NCI-H460 (cell line): ENCODE data around the gene CCNQ. TPM values are rescaled to one million over a fixed set of nuclear protein-coding genes. Genes with fewer than 3 reads are reported as not detected.
A peak's percentile ranks its signal among the peaks of the same experiment; 100 is the strongest.
"Not testable (repeated sequence)": the region's sequence is repeated elsewhere in the genome, so short reads cannot be mapped to it uniquely, and the experiment has no call there.

Experiments
- DNase-seq: peaks from one replicate; pipeline ENCODE4 v3.0.0-alpha.2; 2016; ENCODE audit warnings: low read depth; ENCODE audit errors: extremely low read depth
- total RNA-seq: library from RNA; depleted of rRNA; stranded (reverse); fragments of >200 nt; shearing (Covaris generic); gene quantifications from 2 replicates; pipeline ENCODE4 v1.2.3, GENCODE V29; 2014

CCNQ gene
- total RNA-seq, 1 experiment from 2014 or later, result 33.7 TPM

GRCh38 chrX:153623310-153624029 lies 24.5 kb upstream of the CCNQ start:
- DNase-seq, result no peak

- no peak for DNase-seq
Measured at GRCh38 chrX:153622661-153623309, 23.8 kb upstream of the CCNQ start.

DNA sequence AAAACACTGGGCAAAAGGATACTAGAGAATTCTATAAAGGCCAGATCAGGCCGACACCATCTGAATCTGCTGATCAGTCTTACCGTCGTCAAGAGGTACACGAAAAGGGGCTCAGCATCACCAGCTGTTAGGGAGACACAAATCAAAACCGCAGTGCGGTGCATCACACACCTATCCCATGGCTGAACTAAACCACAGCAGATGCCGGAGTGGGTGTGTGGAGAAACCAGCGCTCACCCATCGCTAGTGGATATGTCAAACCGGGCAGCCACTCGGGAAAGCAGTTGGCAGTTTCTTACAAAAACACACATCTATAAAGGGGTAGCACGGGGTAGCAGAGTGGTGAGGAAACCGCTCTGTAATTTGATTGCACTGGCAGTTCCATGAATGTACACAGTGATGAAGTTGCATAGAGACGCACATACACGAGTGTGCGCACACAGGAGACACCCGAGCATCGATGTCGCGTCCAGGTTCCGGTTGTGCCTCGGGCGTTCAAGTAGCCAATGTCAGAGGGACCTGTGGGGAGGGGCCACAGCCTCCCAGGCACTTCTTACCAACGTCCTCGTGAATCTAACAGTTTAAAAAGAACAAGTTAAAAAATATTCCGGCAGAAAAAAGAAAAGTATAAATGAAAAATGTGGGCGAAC lies 23.1 kb upstream of the CCNQ start:
- no peak for DNase-seq

DNA sequence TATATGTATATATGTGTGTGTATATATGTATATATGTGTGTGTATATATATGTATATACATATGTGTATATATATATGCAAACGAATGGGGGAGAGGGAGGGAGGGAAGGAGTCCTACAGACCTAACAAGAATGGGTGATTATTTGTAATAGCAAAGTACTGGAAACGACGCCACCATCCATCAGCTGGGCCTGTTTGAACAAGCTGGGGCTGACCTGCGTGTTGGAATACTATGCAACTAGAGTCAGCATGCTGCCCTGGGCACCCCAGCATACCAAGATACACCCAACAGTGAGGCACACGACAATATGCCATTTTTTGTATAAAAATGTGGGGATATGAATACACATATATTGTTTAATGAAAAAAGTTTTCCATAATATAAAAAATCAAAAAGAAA lies 21.6 kb upstream of the CCNQ start:
- DNase-seq, result no peak

GRCh38 chrX:153614818-153615217 lies 15.9 kb upstream of the CCNQ start:
- DNase-seq, result no peak

- no peak for DNase-seq
Measured at GRCh38 chrX:153612413-153612812, 13.5 kb upstream of the CCNQ start.

DNA sequence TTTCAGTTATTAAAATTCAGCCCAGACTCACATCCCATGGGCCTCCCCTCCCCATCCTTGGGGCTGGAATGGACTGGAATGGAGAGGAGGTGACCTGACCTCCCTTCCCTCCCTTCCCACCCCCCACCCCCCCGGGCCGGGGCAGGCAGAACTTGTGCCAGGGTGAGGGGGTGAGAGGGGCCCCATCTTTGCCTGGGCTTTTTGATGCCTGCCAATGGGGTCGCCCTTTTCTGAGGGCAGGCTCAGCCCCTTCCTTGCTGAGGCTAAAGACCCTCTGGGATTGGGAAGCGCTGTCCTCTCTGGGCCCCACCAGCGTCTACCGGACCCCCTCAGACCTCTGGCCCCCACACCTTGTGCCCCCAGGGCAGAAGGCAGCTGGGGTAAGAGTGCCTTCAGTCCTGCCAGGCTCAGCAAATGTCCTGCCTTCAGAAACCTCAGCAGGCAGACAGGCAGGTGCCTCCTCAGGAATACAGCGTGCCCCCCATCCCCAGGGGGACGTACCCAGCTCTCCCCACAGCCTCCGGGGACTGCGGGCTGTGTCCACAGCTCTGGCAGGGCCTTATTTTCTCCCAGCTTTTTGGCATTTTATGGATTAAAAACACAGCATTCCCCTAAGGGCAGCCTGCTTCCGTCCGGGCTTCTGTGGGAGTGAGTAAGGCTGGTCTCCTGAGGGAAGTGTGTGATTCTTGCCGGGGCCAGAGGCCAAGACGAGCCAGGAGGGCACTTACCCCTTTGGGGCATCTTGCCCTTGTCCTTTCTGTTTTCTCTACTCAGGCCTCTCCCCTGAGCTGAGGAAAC lies 12.6 kb upstream of the CCNQ start:
- DNase-seq, result no peak

DNA sequence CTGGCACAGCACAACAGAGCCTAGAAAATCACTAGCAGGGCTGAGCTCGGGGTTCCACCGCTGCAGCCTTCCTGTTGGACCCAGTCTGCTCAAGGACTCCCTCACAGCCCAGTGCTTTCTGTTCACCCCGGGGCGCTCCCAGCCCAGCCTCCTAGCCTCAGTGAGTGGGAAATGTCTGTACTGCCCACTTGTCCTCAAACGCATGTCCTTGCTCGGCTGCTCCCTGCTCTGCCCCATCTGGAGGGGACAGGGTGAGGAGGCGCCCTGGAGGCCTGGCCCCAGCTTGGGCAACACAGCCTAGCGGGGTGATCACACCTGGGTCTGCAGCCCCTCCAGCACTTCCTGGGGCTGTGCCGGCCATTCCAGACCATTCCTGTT lies 11.9 kb upstream of the CCNQ start:
- no peak for DNase-seq

- DNase-seq, result peak; percentile 65
Measured at GRCh38 chrX:153609917-153610835, 11.2 kb upstream of the CCNQ start.

DNA sequence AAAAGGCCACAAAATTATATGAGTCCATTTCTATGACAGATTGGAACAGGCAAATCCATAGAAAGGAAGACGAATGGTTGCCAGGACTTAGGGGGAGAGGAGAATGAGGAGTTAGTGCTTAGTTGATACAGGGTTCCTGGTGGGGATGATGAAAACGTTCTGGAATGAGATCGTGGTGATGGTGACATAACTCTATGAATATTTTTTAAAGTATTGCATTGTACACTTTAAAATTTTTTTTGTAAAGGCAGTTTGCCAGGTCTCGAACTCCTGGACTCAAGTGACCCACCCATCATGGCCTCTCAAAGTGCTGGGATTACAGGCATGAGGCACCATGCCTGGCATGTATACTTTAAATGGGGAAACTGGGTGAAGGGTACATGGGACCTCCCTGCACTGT lies 9.9 kb upstream of the CCNQ start:
- no peak for DNase-seq

- DNase-seq, result no peak
Measured at GRCh38 chrX:153608376-153608775, 9.4 kb upstream of the CCNQ start.

GRCh38 chrX:153606503-153606902 lies 7.6 kb upstream of the CCNQ start:
- DNase-seq, result no peak

- DNase-seq, result not testable (repeated sequence)
Measured at GRCh38 chrX:153604666-153605380, 5.9 kb upstream of the CCNQ start.

- no peak for DNase-seq
Measured at GRCh38 chrX:153603131-153603656, 4.3 kb upstream of the CCNQ start.

DNA sequence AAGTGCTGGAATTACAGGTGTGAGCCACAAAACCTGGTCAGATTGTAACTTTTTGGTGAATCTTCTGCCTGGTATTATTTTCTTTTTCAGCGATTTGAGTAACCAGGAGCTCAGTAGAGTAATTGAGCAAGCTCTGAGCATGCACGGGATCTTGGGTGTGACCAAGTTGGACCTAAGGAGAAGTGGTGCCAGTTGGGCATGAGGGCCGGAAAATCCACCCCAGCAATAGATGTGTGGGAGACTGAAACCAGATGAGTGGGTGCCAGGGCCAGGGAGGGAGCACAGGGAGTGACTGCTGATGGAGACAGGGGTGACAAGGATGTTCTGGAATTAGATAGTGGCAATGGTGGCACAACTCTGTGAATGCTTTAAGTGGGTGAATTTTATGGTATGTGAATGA lies 3.7 kb upstream of the CCNQ start:
- no peak for DNase-seq

DNA sequence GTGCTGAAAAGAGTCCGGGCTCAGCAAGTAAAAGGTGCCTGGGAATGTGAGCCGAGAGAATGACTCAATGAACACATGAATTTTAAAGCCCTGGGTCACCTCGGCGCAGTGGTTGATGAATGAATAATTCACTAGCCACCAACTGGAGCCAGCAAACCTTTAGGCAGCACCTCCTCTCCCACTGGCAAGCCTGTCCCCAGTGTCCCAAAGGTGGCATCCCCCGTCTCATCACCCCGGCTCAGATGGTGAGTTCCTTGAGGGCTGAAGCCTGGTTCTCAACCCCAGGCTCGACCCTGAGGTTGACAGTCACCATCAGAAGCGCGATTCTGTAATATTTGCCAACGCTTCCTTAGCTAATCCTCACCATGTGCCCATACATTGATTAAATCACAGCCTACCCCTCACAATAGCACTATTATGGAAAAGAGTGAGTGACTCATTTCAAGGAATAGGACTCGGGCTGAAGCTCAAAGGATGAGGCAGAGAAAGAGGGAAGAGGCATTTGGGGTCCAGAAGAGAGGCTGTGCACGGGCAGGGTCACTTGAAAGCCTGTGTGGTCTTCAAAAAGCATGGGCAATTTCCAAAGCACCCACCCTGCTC lies 2.7 kb upstream of the CCNQ start:
- DNase-seq, result no peak

DNA sequence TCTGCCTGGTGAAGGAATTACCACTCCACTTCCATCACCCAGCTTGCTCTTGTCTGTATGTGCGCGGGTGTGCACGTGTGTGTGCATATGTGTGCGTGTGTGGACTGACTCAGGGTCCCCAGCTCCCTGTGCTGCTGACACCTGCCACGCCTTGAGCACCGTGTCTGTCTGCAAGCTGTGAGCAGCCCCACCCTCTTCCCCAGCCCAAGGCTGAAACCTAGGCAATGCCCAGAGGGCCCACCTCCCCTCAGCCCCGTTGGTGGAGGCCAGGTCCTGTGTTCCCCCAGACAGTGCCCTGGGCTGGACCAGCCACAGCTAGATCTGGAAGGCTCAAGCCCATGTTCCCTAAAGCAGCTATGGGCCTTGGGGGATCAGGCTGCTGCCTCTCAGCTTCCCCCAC lies 2.0 kb upstream of the CCNQ start:
- no peak for DNase-seq

GRCh38 chrX:153600032-153600373 lies 1.1 kb upstream of the CCNQ start:
- DNase-seq, result no peak
